GM10248 (cell line): ENCODE measurements around the gene DCHS2.

Experiments
- CTCF ChIA-PET: fragments of 300-600 bp; sonication (Branson Sonifier 250); formaldehyde crosslinking; extraction: SDS; loops from one replicate; lab custom pipeline; 2021; ENCODE audit warnings: antibody characterized with exemption; lab: Yijun Ruan, JAX
- POLR2A ChIA-PET: fragments of 350-650 bp; sonication (Branson Sonifier 250); formaldehyde crosslinking; extraction: SDS; loops from one replicate; lab custom pipeline; 2020; ENCODE audit warnings: antibody characterized with exemption; lab: Yijun Ruan, JAX
- DNase-seq: peaks from one replicate; pipeline ENCODE4 v3.0.0; 2012; ENCODE audit errors: extremely low spot score
- TF ChIP-seq, protein P1 (sequence below): IDR thresholded peaks from 2 replicates; pipeline ENCODE4 v1.5.1; 2012; ENCODE audit warnings: mild to moderate bottlenecking, low read depth; ENCODE audit errors: extremely low read depth, missing control alignments, control extremely low read depth

Gene DCHS2

DNA sequence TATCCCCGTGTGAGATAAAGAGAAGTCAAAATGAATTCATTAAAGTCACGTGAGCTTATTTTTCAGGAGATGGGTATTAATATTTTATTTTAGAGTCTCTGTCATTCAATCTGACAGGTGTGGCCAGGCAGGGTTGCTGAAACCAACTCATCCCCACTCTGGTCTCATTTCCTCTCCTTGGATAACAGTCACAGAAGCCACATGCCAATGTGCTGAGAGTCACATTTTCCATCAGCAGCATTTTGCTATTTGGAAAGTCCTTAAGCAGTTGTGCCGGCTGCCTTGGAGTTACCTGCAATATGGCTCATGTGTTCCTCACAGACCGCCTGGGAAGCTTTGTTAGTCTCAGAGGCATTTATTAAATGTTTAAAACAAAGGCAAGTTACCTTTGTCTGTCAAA is 302.3 kb downstream of the DCHS2 start:
- CTCF ChIA-PET: no interaction called here
- POLR2A ChIA-PET: no interaction called here

DNA sequence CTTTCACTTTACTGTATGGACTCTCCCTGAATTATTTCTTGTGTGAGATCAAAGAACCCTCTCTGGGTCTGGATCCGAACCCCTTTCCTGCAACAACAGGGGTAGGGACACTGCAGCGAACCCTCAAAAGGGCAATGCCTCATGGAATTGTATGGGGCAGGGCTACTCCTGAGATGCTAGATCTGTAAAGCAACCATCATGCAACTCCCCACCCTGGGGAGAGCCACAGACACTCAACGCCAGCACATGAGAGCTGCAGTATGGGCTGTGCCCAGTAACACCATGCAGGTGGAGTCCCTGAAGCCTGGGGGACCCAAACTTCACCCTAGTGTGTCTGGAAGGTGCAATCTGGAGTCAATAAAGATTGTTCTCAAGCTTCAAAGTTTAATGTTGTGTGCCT is 304.7 kb downstream of the DCHS2 start:
- ChIA-PET CTCF (no interaction called here), POLR2A (no interaction called here)
- TF ChIP-seq, protein P1, sequence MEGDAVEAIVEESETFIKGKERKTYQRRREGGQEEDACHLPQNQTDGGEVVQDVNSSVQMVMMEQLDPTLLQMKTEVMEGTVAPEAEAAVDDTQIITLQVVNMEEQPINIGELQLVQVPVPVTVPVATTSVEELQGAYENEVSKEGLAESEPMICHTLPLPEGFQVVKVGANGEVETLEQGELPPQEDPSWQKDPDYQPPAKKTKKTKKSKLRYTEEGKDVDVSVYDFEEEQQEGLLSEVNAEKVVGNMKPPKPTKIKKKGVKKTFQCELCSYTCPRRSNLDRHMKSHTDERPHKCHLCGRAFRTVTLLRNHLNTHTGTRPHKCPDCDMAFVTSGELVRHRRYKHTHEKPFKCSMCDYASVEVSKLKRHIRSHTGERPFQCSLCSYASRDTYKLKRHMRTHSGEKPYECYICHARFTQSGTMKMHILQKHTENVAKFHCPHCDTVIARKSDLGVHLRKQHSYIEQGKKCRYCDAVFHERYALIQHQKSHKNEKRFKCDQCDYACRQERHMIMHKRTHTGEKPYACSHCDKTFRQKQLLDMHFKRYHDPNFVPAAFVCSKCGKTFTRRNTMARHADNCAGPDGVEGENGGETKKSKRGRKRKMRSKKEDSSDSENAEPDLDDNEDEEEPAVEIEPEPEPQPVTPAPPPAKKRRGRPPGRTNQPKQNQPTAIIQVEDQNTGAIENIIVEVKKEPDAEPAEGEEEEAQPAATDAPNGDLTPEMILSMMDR: no peak
- no peak for DNase-seq

More for the DNA sequence above, 302.3 kb downstream of the DCHS2 start:
- no peak for DNase-seq
- TF ChIP-seq, protein P1: no peak

DNA sequence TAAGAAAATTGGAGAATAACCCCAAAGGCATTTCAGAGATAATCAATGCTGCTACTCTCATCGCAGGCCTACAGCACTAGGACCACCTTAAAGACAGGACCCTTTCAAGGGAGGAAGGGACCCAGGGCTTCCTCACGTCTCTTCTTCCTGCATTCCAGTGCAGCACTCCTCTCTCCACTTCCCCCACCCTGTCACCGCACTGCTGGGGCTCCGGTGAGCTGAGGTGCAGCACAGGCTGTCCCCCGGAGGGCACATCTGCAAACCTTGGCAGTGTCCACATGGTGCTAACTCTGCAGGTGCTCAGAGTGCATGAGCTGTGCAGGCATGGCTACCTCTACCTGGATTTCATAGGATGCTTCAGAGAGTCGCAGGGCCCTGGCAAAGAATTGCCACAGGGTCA is 305.6 kb downstream of the DCHS2 start:
- POLR2A ChIA-PET: no interaction called here
- TF ChIP-seq, protein P1: no peak

DNA sequence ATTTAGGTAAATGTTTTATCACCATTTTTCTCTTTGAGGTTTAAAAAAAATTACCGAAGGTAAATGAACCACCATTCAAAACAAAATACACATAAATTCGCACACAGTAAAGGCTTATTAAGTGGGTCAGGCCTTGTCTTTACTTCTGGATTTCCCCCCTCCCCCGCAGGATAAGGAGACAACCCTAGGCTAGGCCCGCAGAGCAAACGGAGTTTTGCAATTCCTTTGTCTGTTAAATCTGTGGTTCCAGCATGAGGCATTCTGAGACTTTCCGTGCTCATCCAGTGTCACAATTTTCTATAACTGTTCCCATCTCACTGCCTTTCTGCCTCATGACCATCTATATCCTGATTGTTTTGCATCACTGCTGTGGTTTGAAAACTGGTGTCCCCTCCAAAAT is 307.4 kb downstream of the DCHS2 start:
- TF ChIP-seq, protein P1: no peak

More for the DNA sequence above, 305.6 kb downstream of the DCHS2 start:
- DNase-seq: no peak
- CTCF ChIA-PET: no interaction called here

DNA sequence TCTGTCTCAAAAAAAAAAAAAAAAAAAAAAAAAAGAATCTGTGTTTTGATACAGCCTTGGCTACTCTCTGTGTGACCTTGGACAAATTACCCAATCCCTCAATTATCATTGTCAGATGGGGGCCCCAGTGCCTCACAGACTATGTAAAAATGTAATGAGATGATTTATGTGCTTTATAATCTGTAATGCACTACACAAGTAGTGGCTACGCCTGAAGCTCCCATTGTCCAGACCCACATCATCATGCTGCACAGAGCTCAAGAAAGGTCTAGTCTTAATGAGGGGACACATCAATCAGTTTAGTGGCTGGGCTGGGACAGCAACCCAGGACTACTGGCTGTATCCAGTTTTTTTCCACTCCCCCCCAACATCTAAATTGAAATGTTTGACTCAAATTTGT is 308.3 kb downstream of the DCHS2 start:
- no peak for DNase-seq
- POLR2A ChIA-PET: no interaction called here

More for the DNA sequence above, 307.4 kb downstream of the DCHS2 start:
- DNase-seq: no peak
- ChIA-PET CTCF (no interaction called here), POLR2A (no interaction called here)

More for the DNA sequence above, 308.3 kb downstream of the DCHS2 start:
- TF ChIP-seq, protein P1: no peak
- CTCF ChIA-PET: no interaction called here
